Measurements from ENCODE around the gene SORBS2.

Gene SORBS2

GRCh38 chr4:185833055-185833598, 21.1 kb upstream of the SORBS2 start:
- Histone ChIP-seq H3K27me3 (ENCODE audit: insufficient read depth, poor library complexity, severe bottlenecking) (no peaks in the 10 kb centered on the region), H3K4me1 (ENCODE audit: insufficient read depth, poor library complexity, severe bottlenecking) (peaks cover 5% of the 10 kb centered on the region), H3K36me3 (ENCODE audit: low read depth) (no peaks in the 10 kb centered on the region), H3K9me3 (ENCODE audit: severe bottlenecking) (no peaks in the 10 kb centered on the region), H3K27ac (ENCODE audit: poor library complexity, severe bottlenecking) (no peak overlapping the region), H3K4me3 (ENCODE audit: severe bottlenecking) (no peak overlapping the region)
- ATAC-seq (ENCODE audit: low read depth): no peak
- TF ChIP-seq, protein P1, sequence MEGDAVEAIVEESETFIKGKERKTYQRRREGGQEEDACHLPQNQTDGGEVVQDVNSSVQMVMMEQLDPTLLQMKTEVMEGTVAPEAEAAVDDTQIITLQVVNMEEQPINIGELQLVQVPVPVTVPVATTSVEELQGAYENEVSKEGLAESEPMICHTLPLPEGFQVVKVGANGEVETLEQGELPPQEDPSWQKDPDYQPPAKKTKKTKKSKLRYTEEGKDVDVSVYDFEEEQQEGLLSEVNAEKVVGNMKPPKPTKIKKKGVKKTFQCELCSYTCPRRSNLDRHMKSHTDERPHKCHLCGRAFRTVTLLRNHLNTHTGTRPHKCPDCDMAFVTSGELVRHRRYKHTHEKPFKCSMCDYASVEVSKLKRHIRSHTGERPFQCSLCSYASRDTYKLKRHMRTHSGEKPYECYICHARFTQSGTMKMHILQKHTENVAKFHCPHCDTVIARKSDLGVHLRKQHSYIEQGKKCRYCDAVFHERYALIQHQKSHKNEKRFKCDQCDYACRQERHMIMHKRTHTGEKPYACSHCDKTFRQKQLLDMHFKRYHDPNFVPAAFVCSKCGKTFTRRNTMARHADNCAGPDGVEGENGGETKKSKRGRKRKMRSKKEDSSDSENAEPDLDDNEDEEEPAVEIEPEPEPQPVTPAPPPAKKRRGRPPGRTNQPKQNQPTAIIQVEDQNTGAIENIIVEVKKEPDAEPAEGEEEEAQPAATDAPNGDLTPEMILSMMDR (IDR thresholded peaks at IDR 0.05; ENCODE audit: poor library complexity, severe bottlenecking): no peak
- DNase-seq (ENCODE audit: low spot score): no peak

DNA sequence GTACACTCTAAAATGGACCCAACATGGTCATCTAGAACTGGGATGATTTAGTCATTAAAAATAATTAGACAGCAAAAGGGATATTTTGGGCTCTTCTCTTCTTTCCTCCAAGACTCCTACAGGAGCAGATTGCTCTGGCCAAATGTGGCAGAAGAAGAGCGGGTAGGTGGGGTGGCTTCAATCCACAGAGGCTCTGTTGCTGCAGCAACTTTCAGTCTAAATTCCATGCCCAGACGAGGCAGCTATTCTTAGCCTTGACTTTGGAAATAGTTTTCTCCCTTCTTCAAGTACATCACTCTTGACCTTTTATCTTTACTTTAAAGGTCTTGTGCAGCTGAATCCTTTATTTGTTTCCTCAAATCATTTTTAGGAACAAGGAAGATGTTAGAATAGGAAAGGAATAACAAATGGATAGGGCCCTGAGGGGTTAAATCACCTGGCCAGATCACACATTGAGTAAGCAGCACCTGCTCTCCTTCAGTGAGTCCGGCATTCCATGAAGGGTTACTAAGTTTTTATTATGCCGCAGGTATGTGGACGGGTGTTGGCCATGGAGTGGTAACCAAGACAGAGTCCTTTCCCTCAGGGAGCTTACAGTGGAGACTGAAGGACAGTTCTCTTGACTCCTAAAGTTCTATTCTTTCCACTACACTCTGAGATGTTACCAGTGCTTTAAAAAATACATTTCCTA, 19.3 kb upstream of the SORBS2 start:
- ATAC-seq (ENCODE audit: low read depth): no peak
- Histone ChIP-seq H3K9me3 (ENCODE audit: severe bottlenecking) (no peaks in the 10 kb centered on the region), H3K27ac (ENCODE audit: poor library complexity, severe bottlenecking) (no peak overlapping the region), H3K36me3 (ENCODE audit: low read depth) (no peaks in the 10 kb centered on the region), H3K4me1 (ENCODE audit: insufficient read depth, poor library complexity, severe bottlenecking) (peaks cover 5% of the 10 kb centered on the region), H3K4me3 (ENCODE audit: severe bottlenecking) (no peak overlapping the region), H3K27me3 (ENCODE audit: insufficient read depth, poor library complexity, severe bottlenecking) (no peaks in the 10 kb centered on the region)
- no peak for DNase-seq (ENCODE audit: low spot score)
- TF ChIP-seq, protein P1 (IDR thresholded peaks at IDR 0.05; ENCODE audit: poor library complexity, severe bottlenecking): no peak

- TF ChIP-seq, protein P1 (IDR thresholded peaks at IDR 0.05; ENCODE audit: poor library complexity, severe bottlenecking): no peak
- ATAC-seq (ENCODE audit: low read depth) (no peak), DNase-seq (ENCODE audit: low spot score) (no peak)
- Histone ChIP-seq H3K4me3 (ENCODE audit: severe bottlenecking) (no peak overlapping the region), H3K27ac (ENCODE audit: poor library complexity, severe bottlenecking) (no peak overlapping the region), H3K27me3 (ENCODE audit: insufficient read depth, poor library complexity, severe bottlenecking) (no peaks in the 10 kb centered on the region), H3K36me3 (ENCODE audit: low read depth) (no peaks in the 10 kb centered on the region), H3K4me1 (ENCODE audit: insufficient read depth, poor library complexity, severe bottlenecking) (peaks cover 5% of the 10 kb centered on the region), H3K9me3 (ENCODE audit: severe bottlenecking) (no peaks in the 10 kb centered on the region)
Measured at GRCh38 chr4:185830263-185830994, 18.4 kb upstream of the SORBS2 start.

DNA sequence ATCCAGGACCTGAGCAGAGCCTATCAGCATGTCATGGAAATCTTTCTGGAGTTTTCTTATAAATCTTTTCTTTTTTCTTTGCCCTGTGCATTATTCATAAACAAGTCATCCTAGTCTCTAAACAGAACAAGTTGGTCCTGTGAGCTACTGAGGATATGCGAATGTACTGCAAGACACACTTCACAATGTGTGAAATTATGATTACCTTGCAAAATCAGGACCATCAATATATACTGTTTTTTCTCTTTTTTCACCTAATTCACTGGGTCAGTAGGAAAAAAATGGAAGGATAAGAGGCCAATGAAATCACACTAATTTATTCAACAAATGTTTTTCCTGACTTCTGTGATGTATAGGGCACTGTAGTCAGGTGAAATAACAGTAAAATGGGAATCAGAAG, 14.4 kb upstream of the SORBS2 start:
- TF ChIP-seq, protein P1 (IDR thresholded peaks at IDR 0.05; ENCODE audit: poor library complexity, severe bottlenecking): no peak
- H3K27me3 ChIP-seq (ENCODE audit: insufficient read depth, poor library complexity, severe bottlenecking): no peaks in the 10 kb centered on the region
- no peaks in the 10 kb centered on the region for H3K9me3 ChIP-seq (ENCODE audit: severe bottlenecking)
- no peak for ATAC-seq (ENCODE audit: low read depth)
- no peaks in the 10 kb centered on the region for H3K36me3 ChIP-seq (ENCODE audit: low read depth)
- H3K4me3 ChIP-seq (ENCODE audit: severe bottlenecking): no peak overlapping the region
- no peak overlapping the region for H3K27ac ChIP-seq (ENCODE audit: poor library complexity, severe bottlenecking)
- no peaks in the 10 kb centered on the region for H3K4me1 ChIP-seq (ENCODE audit: insufficient read depth, poor library complexity, severe bottlenecking)
- no peak for DNase-seq (ENCODE audit: low spot score)

All from RWPE2 (cell line).